ENCODE results near the gene SEC14L1. TPM values are rescaled to one million over a fixed set of nuclear protein-coding genes. Genes with fewer than 3 reads are reported as not detected.

SEC14L1 gene
- total and polyA plus RNA-seq, 4 donors = 17.0 to 52.0 (median 26.8) TPM

DNA sequence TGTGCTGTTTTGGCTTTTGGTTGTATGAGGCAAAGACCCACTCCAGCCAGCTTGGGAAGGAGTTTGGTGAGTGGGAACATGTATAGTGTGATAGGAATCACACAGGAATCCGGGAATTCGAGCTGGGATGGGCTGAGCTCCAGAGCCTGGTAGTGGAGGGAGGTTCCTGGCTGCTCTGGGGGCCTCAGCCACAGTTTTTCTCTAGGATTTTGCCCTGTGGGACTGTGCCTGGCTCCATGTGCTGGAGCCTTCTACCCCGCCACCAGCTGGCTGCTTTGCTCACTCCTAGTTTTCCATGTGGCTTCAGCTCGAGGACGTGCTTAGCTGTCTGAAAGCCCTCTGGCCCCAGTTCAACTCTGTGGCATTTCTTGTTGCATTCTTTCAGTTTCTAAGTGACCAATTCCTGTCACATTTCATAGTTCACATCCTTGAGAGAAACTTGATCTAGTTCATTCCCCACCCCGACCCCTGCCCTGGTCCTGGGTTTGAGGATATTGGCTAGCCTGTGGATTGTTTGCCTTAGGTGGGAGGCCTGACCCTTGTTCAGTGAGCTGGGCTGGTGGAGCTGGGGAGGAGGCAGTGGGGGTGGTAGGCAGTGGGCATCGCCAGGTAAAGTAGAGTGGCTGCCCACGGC lies 5.0 kb downstream of the SEC14L1 start:
- H3K9me3 ChIP-seq (ENCODE audit: control insufficient read depth in 4 of 4, low read length in 3 of 4) = no peaks in the 10 kb centered on the region
- DNase-seq (ENCODE audit: low spot score) = no peak
- peaks cover 0 to 18% (median 12%) of the 10 kb centered on the region in 4 donors for H3K4me1 ChIP-seq (ENCODE audit: control insufficient read depth in 4 of 4, insufficient read depth in 4 of 4, low read length in 3 of 4)
- peak overlapping the region in 1 of 3 donors; percentile 34 for H3K4me3 ChIP-seq (ENCODE audit: low read depth in 1 of 3, low read length in 3 of 3)
- TF ChIP-seq, protein P1, sequence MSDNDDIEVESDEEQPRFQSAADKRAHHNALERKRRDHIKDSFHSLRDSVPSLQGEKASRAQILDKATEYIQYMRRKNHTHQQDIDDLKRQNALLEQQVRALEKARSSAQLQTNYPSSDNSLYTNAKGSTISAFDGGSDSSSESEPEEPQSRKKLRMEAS (IDR thresholded peaks at IDR 0.05) = peak; percentile 84
- peak; percentile 48 to 56 for TF ChIP-seq RXRA (IDR thresholded peaks at IDR 0.05)
- TF ChIP-seq TAF1 (conservative IDR thresholded peaks at IDR 0.05) = no peak
- no peak for TF ChIP-seq GABPA (IDR thresholded peaks at IDR 0.05 in 1 of 2, conservative IDR thresholded peaks at IDR 0.05 in 1 of 2)
- TF ChIP-seq, protein P2, sequence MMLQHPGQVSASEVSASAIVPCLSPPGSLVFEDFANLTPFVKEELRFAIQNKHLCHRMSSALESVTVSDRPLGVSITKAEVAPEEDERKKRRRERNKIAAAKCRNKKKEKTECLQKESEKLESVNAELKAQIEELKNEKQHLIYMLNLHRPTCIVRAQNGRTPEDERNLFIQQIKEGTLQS (IDR thresholded peaks at IDR 0.05) = no peak
- TF ChIP-seq FOXA2 (IDR thresholded peaks at IDR 0.05) = no peak
- TF ChIP-seq FOXA1 (IDR thresholded peaks at IDR 0.05) = no peak
- peak in 1 of 2 donors; percentile 6 for TF ChIP-seq HNF4A (conservative IDR thresholded peaks at IDR 0.05)
- no peak for TF ChIP-seq HNF4G (IDR thresholded peaks at IDR 0.05)
- no peak for TF ChIP-seq JUND (IDR thresholded peaks at IDR 0.05)
- TF ChIP-seq, protein P3, sequence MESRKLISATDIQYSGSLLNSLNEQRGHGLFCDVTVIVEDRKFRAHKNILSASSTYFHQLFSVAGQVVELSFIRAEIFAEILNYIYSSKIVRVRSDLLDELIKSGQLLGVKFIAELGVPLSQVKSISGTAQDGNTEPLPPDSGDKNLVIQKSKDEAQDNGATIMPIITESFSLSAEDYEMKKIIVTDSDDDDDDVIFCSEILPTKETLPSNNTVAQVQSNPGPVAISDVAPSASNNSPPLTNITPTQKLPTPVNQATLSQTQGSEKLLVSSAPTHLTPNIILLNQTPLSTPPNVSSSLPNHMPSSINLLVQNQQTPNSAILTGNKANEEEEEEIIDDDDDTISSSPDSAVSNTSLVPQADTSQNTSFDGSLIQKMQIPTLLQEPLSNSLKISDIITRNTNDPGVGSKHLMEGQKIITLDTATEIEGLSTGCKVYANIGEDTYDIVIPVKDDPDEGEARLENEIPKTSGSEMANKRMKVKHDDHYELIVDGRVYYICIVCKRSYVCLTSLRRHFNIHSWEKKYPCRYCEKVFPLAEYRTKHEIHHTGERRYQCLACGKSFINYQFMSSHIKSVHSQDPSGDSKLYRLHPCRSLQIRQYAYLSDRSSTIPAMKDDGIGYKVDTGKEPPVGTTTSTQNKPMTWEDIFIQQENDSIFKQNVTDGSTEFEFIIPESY (IDR thresholded peaks at IDR 0.05) = no peak
- TF ChIP-seq SP1 (IDR thresholded peaks at IDR 0.05) = no peak
- TF ChIP-seq NR2F2 (IDR thresholded peaks at IDR 0.05) = peak; percentile 61
- TF ChIP-seq RAD21 (IDR thresholded peaks at IDR 0.05) = peak; percentile 21 to 37
- H3K27me3 ChIP-seq (ENCODE audit: control insufficient read depth in 4 of 4, insufficient read depth in 4 of 4, low read length in 3 of 4) = no peaks in the 10 kb centered on the region
- 26% methylated on average over 8 of the region's 8 CpGs for WGBS
- peaks cover 0 to 2% (median 0%) of the 10 kb centered on the region in 4 donors for H3K36me3 ChIP-seq (ENCODE audit: control insufficient read depth in 4 of 4, insufficient read depth in 3 of 4, low read depth in 1 of 4, low read length in 3 of 4)
- peak overlapping the region; percentile 4 to 41 for H3K9ac ChIP-seq (ENCODE audit: low read depth in 1 of 2, low read length in 2 of 2)
- peak overlapping the region; percentile 75 to 81 for H3K27ac ChIP-seq (ENCODE audit: low read depth in 1 of 2, low read length in 2 of 2)

DNA sequence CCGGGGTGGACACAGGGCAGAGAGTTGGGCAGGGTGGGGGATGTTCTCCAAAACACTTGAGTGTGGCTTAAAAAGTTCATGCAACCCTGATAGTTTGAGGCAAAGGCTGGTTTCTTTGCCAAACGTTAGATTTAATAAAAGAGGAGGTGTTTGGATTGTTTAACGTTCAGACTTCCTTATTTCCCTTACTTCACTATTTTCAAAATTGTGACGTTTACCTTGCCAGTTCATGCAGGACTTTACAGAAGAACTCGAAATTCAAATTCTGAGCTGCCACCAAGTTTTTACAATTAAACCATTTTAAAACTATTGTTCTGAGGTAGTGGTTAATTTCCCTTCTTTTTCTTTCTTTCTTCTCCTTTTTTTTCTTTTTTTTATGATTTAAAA lies 5.5 kb downstream of the SEC14L1 start:
- peaks cover 0 to 2% (median 0%) of the 10 kb centered on the region in 4 donors for H3K36me3 ChIP-seq (ENCODE audit: control insufficient read depth in 4 of 4, insufficient read depth in 3 of 4, low read depth in 1 of 4, low read length in 3 of 4)
- H3K27ac ChIP-seq (ENCODE audit: low read depth in 1 of 2, low read length in 2 of 2) = peak overlapping the region; percentile 75 to 81
- no peaks in the 10 kb centered on the region for H3K9me3 ChIP-seq (ENCODE audit: control insufficient read depth in 4 of 4, low read length in 3 of 4)
- peak overlapping the region in 1 of 3 donors; percentile 34 for H3K4me3 ChIP-seq (ENCODE audit: low read depth in 1 of 3, low read length in 3 of 3)
- no peaks in the 10 kb centered on the region for H3K27me3 ChIP-seq (ENCODE audit: control insufficient read depth in 4 of 4, insufficient read depth in 4 of 4, low read length in 3 of 4)
- DNase-seq (ENCODE audit: low spot score) = no peak
- peaks cover 0 to 18% (median 11%) of the 10 kb centered on the region in 4 donors for H3K4me1 ChIP-seq (ENCODE audit: control insufficient read depth in 4 of 4, insufficient read depth in 4 of 4, low read length in 3 of 4)
- 21% methylated on average over 5 of the region's 5 CpGs for WGBS
- TF ChIP-seq, protein P3 (IDR thresholded peaks at IDR 0.05) = no peak
- TF ChIP-seq FOXA1 (IDR thresholded peaks at IDR 0.05) = no peak
- no peak for TF ChIP-seq SP1 (IDR thresholded peaks at IDR 0.05)
- TF ChIP-seq, protein P4, sequence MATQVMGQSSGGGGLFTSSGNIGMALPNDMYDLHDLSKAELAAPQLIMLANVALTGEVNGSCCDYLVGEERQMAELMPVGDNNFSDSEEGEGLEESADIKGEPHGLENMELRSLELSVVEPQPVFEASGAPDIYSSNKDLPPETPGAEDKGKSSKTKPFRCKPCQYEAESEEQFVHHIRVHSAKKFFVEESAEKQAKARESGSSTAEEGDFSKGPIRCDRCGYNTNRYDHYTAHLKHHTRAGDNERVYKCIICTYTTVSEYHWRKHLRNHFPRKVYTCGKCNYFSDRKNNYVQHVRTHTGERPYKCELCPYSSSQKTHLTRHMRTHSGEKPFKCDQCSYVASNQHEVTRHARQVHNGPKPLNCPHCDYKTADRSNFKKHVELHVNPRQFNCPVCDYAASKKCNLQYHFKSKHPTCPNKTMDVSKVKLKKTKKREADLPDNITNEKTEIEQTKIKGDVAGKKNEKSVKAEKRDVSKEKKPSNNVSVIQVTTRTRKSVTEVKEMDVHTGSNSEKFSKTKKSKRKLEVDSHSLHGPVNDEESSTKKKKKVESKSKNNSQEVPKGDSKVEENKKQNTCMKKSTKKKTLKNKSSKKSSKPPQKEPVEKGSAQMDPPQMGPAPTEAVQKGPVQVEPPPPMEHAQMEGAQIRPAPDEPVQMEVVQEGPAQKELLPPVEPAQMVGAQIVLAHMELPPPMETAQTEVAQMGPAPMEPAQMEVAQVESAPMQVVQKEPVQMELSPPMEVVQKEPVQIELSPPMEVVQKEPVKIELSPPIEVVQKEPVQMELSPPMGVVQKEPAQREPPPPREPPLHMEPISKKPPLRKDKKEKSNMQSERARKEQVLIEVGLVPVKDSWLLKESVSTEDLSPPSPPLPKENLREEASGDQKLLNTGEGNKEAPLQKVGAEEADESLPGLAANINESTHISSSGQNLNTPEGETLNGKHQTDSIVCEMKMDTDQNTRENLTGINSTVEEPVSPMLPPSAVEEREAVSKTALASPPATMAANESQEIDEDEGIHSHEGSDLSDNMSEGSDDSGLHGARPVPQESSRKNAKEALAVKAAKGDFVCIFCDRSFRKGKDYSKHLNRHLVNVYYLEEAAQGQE (IDR thresholded peaks at IDR 0.05) = no peak
- no peak for TF ChIP-seq NR2F2 (IDR thresholded peaks at IDR 0.05)
- TF ChIP-seq RXRA (IDR thresholded peaks at IDR 0.05) = no peak
- no peak for TF ChIP-seq YY1 (IDR thresholded peaks at IDR 0.05)
- TF ChIP-seq, protein P5, sequence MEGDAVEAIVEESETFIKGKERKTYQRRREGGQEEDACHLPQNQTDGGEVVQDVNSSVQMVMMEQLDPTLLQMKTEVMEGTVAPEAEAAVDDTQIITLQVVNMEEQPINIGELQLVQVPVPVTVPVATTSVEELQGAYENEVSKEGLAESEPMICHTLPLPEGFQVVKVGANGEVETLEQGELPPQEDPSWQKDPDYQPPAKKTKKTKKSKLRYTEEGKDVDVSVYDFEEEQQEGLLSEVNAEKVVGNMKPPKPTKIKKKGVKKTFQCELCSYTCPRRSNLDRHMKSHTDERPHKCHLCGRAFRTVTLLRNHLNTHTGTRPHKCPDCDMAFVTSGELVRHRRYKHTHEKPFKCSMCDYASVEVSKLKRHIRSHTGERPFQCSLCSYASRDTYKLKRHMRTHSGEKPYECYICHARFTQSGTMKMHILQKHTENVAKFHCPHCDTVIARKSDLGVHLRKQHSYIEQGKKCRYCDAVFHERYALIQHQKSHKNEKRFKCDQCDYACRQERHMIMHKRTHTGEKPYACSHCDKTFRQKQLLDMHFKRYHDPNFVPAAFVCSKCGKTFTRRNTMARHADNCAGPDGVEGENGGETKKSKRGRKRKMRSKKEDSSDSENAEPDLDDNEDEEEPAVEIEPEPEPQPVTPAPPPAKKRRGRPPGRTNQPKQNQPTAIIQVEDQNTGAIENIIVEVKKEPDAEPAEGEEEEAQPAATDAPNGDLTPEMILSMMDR (IDR thresholded peaks at IDR 0.05; ENCODE audit: low read depth, low read length, missing input control) = no peak
- no peak for TF ChIP-seq HNF4G (IDR thresholded peaks at IDR 0.05)
- TF ChIP-seq, protein P1 (IDR thresholded peaks at IDR 0.05) = no peak
- H3K9ac ChIP-seq (ENCODE audit: low read depth in 1 of 2, low read length in 2 of 2) = peak overlapping the region; percentile 1 to 93
